GM21825 (cell line): Measurements from ENCODE around the gene CNGA3.
"Not testable (repeated sequence)": the region's sequence is repeated elsewhere in the genome, so short reads cannot be mapped to it uniquely, and the experiment has no call there.

ENCODE experiments used
- ATAC-seq: cut with Tn5 transposase; IDR thresholded peaks from one replicate; pipeline ENCODE4 v1.9.1; 2021; ENCODE audit warnings: mild to moderate bottlenecking, moderate library complexity; ENCODE audit not compliant: unreplicated experiment

The CNGA3 gene

DNA sequence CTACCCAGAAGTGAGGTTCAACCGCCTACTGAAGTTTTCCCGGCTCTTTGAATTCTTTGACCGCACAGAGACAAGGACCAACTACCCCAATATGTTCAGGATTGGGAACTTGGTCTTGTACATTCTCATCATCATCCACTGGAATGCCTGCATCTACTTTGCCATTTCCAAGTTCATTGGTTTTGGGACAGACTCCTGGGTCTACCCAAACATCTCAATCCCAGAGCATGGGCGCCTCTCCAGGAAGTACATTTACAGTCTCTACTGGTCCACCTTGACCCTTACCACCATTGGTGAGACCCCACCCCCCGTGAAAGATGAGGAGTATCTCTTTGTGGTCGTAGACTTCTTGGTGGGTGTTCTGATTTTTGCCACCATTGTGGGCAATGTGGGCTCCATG, 49.7 kb downstream of the CNGA3 start:
- no peak for ATAC-seq

DNA sequence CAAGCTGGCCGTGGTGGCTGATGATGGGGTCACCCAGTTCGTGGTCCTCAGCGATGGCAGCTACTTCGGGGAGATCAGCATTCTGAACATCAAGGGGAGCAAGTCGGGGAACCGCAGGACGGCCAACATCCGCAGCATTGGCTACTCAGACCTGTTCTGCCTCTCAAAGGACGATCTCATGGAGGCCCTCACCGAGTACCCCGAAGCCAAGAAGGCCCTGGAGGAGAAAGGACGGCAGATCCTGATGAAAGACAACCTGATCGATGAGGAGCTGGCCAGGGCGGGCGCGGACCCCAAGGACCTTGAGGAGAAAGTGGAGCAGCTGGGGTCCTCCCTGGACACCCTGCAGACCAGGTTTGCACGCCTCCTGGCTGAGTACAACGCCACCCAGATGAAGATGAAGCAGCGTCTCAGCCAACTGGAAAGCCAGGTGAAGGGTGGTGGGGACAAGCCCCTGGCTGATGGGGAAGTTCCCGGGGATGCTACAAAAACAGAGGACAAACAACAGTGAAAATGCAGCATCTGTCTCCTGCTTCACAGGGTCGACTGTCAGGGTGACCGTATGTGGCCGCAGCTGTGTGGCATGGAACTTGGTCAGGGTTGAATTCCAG, 50.6 kb downstream of the CNGA3 start:
- ATAC-seq: no peak

DNA sequence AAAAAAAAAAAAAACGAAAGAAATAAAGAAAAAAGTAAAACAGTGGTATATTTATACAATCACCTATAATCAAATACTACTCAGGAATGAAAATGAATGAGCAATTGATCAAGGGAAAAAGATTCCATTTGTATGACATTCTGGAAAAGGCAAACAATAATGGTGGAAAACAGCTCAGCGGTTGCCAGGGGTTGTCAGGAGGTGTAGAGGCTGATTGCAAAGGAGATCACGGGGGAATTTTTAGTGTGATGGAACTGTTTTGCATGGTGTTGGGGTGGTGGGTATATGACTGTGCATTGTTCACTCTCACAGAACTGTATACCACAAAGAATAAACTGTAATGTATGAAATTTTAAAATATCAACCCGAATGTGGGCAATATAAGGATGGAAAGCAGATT, 52.9 kb downstream of the CNGA3 start:
- no peak for ATAC-seq

DNA sequence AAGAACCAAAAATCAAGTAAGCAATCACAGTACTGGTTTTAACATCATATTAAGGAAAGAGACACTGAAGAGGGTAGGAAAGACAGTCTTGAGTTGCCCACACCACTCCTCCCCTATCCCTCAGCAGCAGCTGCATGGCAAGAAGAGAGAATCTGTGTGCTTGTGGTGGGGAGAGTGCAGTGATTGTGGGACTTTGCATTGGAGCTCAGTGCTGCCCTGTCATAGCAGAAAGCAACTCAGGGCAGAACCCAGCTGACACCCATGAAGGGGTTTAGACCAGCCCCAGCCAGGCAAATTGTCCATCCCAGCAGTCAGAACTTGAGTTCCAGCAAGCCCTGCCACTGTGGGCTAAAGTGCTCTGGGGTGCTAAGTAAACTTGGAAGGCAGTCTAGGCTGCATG, 57.6 kb downstream of the CNGA3 start:
- no peak for ATAC-seq

DNA sequence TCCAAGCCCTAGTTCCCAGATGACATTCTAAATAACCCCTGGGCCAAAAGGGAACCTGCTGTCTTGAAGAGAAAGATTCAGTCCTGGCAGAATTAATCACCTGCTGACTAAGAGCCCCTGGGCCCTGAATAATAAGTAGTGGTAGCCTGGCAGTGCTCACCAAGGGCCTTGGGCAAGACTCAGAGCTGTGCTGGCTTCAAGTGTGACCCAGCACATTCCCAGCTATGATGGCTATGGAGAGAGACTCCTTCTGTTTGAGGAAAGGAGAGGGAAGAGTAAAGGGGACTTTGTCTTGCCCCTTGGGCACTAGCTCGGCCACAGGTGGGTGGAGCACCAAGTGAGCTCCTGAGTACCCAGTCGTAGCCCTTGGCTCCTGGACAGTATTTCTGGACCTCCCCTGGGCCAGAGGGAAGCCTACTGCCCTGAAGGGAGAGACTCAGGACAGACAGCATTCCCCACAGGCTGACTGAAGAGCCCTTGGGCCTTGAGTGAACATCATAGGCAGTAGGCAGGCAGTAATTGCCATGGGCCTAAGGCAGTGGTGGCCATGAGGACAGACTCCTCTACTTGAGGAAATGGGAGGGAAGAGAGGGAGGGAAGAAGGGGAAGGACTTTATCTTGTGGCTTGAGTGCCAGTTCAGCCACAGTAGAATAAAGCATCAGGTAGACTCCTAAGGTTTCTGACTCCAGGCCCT, 58.4 kb downstream of the CNGA3 start:
- ATAC-seq: no peak

DNA sequence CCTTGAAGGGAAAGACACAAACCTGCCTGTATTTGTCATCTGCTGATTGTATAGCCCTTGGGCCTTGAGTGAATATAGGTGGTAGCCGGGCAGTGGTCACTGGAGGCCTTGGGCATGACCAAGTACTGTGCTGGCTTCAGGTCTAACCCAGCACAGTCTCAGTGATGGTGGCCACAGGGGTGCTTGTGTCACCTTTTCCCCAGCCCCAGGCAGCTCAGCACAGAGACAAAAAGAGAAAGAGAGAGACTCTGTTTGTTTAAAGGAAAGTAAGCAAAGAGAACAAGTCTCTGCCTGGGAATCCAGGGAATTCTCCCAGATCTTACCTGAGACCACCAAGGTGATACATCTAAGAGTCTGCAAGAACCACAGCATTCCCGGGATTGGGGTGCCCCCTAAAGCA, 59.0 kb downstream of the CNGA3 start:
- no peak for ATAC-seq

DNA sequence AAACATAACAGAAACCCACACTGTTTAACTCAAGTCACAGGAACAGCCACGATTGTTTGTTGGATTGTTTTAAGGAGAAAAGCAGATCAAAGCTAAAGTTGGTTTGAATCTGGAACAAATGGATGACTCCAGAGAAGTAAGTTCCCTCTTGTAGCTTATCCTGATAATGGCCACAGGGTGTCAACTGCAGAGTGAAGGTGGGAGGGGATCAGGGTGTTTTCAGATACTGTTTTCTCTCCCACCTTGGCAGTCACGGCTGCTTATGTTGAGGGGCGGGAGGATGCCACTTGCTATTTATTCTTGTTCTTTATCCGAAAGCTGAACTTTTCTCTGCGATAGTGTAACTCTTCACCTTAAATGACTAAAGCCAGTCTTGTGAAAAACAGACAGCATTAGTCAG, 61.9 kb downstream of the CNGA3 start:
- ATAC-seq: no peak

DNA sequence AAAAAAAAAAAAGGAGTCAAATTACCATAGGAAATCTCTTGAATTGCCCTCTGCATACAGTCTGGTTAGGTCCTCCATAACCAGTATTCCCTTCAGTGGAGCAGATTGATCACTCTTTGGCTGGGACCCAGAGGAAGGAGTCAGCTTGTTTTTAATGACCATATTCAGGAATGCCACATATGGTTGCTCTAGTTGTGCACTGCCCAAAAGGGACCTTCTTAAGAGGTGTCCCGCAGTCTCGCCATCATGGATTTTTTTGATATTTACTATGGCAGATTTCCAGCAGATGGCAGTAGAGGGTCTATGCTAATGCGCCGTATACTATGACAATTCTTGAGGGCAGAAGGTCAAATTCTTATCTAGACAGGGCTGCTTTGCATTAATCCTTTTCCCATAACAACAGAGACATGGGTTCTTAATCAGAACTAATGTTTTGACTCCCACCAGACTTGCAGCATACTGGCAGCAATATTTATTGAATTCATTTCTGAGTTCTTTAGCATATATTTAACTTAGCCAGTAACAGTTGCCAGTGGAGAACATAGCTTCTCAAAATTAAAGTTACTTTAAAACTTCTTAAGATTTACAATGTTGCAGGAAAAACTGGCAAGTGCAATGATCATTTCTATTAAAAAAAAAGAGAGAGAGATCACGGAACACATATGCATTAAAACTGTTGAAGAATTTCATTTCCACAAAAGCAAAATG, 66.6 kb downstream of the CNGA3 start:
- ATAC-seq: no peak

DNA sequence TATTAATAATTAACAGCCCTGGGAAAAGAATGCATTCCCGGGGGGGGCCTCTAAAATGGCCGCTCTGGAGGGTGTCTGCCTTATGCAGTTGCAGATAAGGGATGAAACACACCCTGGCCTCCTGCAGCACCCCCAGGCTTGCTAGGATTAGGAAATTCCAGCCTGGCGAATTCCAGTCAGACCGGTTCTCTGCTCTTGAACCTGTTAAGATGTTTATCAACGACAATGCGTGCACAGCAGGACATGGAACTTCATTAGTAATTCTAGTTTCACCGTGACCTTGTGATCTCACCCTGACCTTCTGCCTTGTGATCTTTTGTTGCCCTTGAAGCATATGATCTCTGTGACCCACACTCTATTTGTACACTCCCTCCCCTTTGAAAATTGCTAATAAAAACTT, 68.0 kb downstream of the CNGA3 start:
- not testable (repeated sequence) for ATAC-seq

DNA sequence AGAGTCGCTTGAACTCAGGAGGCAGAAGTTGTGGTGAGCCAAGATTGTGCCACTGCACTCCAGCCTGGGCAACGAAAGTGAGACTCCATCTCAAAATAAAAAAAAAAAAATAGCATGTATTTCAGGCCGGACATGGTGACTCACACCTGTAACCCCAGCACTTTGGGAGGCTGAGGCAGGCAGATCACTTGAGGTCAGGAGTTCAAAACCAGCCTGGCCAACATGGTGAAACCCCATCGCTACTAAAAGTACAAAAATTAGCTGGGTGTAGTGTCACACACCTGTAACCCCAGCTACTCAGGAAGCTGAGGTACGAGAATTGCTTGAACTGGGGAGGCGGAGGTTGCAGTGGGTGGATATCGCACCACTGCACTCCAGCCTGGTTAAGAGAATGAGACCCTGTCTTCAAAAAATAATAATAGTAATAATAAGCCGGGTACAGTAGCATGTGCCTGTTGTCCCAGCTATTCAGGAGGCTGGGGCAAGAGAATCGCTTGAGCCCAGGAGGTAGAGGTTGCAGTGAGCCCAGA, 69.5 kb downstream of the CNGA3 start:
- ATAC-seq: not testable (repeated sequence)

DNA sequence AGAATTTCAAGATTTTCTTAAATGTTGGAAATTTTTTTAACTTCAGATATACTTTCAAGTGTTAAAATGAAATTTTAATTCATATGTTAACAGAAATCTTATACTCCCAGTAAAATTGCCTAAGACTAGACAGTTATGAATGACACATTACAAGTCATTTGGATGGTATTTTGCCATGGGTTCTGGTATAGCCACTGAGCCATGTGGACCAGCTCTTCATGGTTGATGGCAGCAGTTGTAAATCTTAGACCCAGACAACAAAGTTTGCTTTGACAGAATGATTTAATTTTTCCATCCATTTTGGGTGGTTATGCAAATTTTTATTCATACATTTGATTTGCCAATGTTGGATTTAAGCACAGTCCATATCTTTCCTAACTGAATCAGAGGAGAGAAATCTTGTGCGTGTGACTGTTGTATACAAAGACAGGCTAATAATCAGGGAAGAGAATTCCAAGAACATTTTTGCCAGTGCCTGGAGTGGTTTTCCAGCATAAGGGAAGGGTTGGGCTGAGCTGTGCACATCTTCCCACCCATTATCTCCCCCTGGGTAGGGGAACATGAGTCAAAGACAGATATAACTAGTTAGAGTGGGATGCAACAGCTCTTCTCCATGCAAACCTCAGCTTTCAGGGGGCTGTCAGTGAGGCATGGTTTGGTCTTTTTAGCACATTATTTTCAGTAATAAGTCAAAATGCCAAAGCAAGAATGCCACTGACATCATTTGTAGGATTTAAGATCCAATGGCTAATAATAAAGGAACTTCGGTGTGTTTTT, 70.3 kb downstream of the CNGA3 start:
- no peak for ATAC-seq

DNA sequence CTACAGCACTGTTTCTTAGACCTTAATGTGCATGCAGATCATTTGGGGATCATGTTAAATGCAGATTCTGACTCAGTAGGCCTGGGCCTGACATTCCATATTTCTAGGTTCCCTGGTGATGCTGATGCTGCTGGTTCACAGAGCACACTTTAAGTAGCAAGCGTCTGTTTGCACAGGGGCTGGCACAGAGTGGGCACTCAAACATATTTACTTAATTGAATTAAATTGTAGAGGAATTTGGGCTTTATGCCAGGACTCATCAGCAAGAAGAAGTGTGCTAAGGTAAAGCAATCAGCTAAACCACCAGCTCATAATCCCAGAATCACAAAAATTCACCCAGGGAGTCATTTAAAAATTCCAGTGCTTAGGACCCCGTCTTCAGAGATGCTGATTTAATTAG, 73.3 kb downstream of the CNGA3 start:
- no peak for ATAC-seq

DNA sequence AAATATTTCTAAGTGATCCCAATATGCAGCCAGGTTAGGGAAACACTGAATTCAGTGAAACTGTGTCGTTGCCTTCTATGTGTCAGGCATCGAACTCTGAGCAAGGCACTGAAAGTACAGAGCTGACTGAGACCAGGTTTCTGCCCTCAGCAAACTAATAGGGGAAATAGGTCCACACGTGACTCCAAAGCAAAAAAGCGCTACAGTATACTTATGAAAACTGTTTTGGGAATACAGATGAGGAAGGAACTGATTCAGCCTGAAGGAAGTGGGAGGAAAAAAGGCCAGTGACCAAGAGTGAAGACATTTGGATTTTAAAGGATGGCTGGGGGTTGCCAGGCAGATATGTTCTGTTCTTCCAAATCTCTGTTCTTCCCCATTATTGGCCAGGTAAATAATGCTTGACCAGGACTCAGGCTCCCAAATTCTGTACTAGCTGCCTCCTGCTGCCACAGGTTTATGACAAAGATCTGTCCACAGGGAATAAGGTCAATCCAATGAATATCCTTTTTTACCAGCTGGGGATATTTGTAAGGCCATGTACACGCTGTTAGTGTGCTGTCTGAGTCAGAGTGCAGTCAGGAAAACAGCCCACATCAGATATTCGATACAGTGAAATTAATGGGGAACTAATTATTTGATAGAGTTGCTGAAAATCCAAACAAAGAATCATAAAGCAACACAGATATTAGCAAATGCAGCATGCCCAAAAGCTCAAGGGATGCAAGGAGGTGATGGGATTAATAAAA, 73.9 kb downstream of the CNGA3 start:
- ATAC-seq: no peak

DNA sequence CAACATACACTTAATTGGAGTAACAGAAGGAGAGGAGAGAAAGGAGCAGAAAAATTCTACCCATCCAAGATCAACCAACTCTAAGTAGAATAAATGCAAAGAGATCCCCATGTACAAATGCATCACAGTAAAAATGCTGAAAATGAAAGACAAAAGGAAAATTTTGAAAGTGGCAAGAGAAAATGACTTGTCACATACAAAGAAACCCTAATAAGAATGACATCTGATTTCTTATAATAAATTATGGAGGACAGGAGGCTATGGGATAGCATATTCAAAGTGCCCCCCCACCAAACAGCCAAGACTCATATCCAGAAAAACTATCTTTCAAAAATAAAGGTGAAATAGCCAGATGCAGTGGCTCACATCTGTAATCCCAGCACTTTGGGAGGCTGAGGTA, 76.2 kb downstream of the CNGA3 start:
- ATAC-seq: no peak

DNA sequence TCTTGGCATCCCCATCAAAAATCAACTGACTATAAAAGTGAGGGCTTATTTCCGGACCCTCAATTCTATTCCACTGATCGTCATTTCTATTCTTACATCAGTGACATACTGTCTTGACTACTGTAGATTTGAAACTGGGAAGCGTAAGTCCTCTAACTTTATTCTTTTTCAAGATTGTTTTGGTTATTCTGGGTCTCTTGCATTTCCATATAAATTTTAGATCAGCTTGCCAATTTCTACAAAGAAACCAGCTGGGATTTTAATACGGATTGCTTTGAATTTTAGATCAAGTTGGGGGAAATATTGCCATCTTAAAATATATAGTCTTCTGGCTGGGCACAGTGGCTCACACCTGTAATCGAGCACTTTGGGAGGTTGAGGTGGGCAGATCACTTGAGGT, 80.5 kb downstream of the CNGA3 start:
- no peak for ATAC-seq

DNA sequence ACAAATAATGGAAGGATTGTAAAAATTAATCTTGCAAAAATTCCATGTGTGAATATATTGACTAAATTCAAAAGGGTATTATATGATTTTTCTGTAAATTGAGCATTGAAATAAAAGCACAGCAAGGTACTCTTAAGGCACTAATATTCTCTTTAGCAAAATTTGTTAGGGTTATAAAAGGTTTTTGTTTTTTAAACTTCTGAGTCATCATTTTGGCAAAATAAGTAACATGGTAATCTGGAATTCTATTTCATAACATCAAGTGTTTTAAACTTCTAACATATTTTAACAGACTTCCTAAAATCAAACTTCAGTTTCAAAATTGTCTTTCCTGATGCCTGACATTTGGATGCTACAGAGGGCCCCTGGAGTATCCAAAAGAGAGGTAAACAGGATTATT, 85.9 kb downstream of the CNGA3 start:
- ATAC-seq: no peak

DNA sequence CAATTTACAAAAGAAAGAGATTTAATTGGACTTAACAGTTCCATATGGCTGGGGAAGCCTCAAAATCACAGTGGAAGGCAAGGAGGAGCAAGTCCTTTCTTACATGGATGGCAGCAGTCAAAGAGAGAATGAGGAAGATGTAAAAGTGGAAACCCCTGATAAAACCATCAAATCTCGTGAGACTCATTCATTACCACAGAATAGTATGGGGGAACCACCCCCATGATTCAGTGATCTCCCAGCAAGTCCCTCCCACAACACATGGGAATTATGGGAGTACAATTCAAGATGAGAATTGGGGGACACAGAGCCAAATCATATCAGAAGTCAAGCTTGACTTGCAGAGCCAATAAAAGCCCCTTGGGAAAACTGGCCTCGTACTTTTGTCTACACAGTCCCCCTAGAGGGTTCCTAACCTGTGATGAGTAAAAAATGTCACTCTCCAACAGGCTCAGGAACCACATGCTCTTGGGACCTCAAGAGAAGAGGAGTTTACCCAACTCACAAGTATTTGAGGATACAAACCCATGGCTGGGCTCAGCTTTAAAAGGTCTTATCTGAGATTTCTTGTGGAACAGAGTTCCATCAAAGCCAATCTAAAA, 87.2 kb downstream of the CNGA3 start:
- ATAC-seq: no peak

DNA sequence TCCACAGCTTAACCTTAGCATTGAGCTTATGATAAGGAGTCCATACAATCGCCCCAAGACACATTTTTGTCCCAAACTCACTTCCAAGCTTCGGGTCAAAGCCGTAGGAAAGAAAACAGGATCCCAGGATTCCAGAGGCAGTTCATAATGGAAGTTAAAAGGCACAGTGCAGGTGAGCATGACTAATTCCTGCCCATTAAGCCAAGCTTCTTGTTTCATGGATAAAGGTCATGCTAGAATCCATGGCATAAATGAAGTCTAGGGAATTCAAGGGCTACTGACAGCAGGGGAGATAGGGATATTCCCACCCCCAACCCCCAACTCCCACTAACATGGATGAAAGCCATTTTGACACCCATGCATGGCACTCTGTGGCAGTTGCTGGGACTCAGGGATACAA, 88.2 kb downstream of the CNGA3 start:
- ATAC-seq: no peak

DNA sequence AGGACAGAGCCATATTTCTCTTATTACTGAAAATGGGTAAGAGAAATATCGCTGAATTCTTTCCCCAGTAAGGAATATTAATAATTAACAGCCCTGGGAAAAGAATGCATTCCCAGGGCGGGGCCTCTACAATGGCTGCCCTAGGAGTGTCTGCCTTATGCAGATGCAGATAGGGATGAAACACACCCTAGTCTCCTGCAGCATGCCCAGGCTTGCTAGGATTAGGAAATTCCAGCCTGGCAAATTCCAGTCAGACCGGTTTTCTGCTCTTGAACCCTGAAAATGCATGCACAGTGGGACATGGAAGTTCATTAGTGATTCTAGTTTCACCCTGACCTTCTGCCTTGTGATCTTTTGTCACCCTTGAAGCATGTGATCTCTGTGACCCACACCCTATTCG, 89.4 kb downstream of the CNGA3 start:
- not testable (repeated sequence) for ATAC-seq

DNA sequence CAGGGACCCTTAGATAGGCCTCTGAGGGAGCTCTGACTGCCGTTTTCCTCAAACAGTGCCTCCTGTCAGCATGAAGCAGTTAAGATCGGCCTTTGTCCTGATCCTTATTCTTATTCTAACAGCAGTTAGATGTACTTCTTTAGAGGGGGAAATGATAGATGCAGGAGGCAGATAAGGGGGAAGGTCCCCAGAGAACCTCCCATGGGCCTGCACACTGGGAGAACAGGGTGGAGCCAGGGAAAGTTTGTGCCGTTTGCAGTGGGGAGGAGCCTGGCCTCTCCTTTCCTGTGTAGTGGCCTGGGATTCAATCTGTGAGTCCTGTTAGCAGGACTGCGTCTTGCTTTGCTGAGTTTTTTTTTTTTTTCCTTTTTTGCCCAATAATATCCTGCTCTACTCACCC, 90.5 kb downstream of the CNGA3 start:
- no peak for ATAC-seq
